Adrenal gland (tissue), 12 donors: ENCODE data around the gene TMEM132D. TPM values are rescaled to one million over a fixed set of nuclear protein-coding genes. Genes with fewer than 3 reads are reported as not detected.

Source experiments
- DNase-seq, 7 donors: peaks; one replicate each; pipeline ENCODE4 v3.0.0-alpha.2; 2019 to 2020
- H3K27ac ChIP-seq, 5 donors: fragments of 200-600 bp; sonication (generic) in 4 of 5; 1 replicate in 3 of 5; 2 replicates in 2 of 5; pipeline versions ENCODE4 v1.5.1 to v1.8.0; 2016 to 2020; ENCODE audit warnings: mild to moderate bottlenecking in 1 of 5
- H3K27me3 ChIP-seq: fragments of 200-600 bp; 2 replicates; pipeline ENCODE4 v1.8.0; 2021
- H3K36me3 ChIP-seq, 2 donors: fragments of 200-600 bp; replicated peaks in 1 of 2; 1 replicate in 1 of 2; 2 replicates in 1 of 2; pipeline versions ENCODE4 v1.5.1 to v1.8.0; 2018 to 2022
- H3K4me1 ChIP-seq, 2 donors: fragments of 200-600 bp; replicated peaks in 1 of 2; 1 replicate in 1 of 2; 2 replicates in 1 of 2; pipeline versions ENCODE4 v1.5.1 to v1.8.0; 2018 to 2021
- H3K4me3 ChIP-seq, 4 donors: fragments of 200-600 bp; sonication (generic) in 3 of 4; one replicate each; pipeline ENCODE4 v1.5.1; 2016 to 2018
- H3K9me3 ChIP-seq, 3 donors: fragments of 200-600 bp; sonication (generic) in 1 of 3; replicated peaks in 1 of 3; 1 replicate in 2 of 3; 2 replicates in 1 of 3; pipeline versions ENCODE4 v1.5.1 to v1.8.0; 2016 to 2021
- CTCF ChIP-seq, 6 experiments: fragments of 450-650 bp in 4 of 6; fragments of 200-600 bp in 2 of 6; sonication (generic) in 1 of 6; IDR thresholded peaks; 1 replicate in 5 of 6; 2 replicates in 1 of 6; pipeline versions ENCODE4 v1.5.1 to v1.8.0; 2016 to 2021; ENCODE audit warnings: antibody characterized with exemption in 6 of 6, mild to moderate bottlenecking in 2 of 6, moderate library complexity in 1 of 6
- POLR2A ChIP-seq, 2 donors: fragments of 450-650 bp; IDR thresholded peaks; one replicate each; pipeline ENCODE4 v1.6.1; 2017; ENCODE audit warnings: antibody characterized with exemption in 2 of 2, mild to moderate bottlenecking in 2 of 2, moderate library complexity in 1 of 2
- WGBS, 4 donors: extraction: QIAGEN DNeasy Blood & Tissue Kit in 2 of 4; methylation state at CpG; one replicate each; pipeline versions ENCODE4 v1.1.5 to v1.1.7; 2013 to 2017; 5-methylcytosine and 5-hydroxymethylcytosine counted together
- intact Hi-C, 2 donors: fragments of 100-400 bp; cut with DNase I; formaldehyde crosslinking; loops; one replicate each; pipeline versions ENCODE4 v1.14.1 to v1.15.0; 2022 to 2023
- polyA plus RNA-seq, 3 donors: library from polyadenylated mRNA; stranded (reverse); fragments of 200-250 nt in 2 of 3; fragments of 350-450 nt in 1 of 3; fragmentation: Illumina TruSeq in 1 of 3; extraction: RNeasy Lipid Tissue Mini Kit (QIAGEN cat#74804) in 1 of 3; gene quantifications; one replicate each; pipeline ENCODE4 v1.2.3, GENCODE V29; 2013 to 2014
- total RNA-seq, 9 donors: library from RNA; depleted of rRNA in 4 of 9; stranded (reverse); fragments of >200 nt in 4 of 9; fragments of 120-200 nt in 1 of 9; fragmentation: NEBNext Ultra II Directional in 1 of 9; extraction: Animal tissue kit (Norgen Biotek cat#: 25700) in 1 of 9; gene quantifications; one replicate each; pipeline versions ENCODE4 v1.1.0 to v1.2.4, GENCODE V29; 2013 to 2023
- donor health status: healthy with polysubstance abuse.
- donor health status: Bipolar disorder and iron deficiency.
- donor health status: DM: yes; HTN: yes; CAD: no.
- donor health status: DM: no; HTN: no; CAD: no.
- donor health status: DM: no; HTN: no; CAD: no.
- donor health status: DM: yes; HTN: yes; CAD: no.

The TMEM132D gene
- total and polyA plus RNA-seq, 12 donors, result 0.03 to 0.83 (median 0.35) TPM; not detected in 8

DNA sequence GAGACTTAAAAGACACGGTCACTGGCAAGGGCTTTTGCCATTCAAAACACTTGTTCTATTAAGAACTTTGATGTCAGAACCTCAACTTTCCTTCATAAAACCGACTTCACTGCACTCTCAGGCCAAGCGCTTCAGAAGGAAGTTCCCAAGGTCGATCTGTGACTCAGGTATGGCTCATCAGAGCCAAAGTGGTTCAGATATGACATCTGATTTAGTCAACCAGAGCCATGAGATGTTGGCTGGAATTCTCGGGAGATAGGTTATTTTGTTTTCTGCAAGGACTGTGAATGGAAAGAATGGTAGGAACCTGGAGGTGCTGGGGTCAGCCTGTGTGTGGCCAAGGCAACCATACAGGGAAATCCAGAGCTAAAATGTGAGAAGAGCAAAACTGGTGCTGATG, 604.9 kb downstream of the TMEM132D start:
- no peak for TF ChIP-seq CTCF (IDR thresholded peaks at IDR 0.05)
- no peak for TF ChIP-seq POLR2A (IDR thresholded peaks at IDR 0.05)
- intact Hi-C loops, result no loop called here
- WGBS, 4 donors, result 62 to 77% (median 65%) methylated on average over 5 of the region's 5 CpGs

GRCh38 chr12:129296671-129297070, 607.2 kb downstream of the TMEM132D start:
- Histone ChIP-seq H3K9me3 (no peaks in the 10 kb centered on the region), H3K27me3 (no peaks in the 10 kb centered on the region), H3K4me1 (no peaks in the 10 kb centered on the region), H3K27ac (no peak overlapping the region), H3K4me3 (no peak overlapping the region), H3K36me3 (no peaks in the 10 kb centered on the region)
- intact Hi-C loops, result no loop called here
- TF ChIP-seq POLR2A (IDR thresholded peaks at IDR 0.05) (no peak), CTCF (IDR thresholded peaks at IDR 0.05) (no peak)
- no peak for DNase-seq

More for the DNA sequence above, 604.9 kb downstream of the TMEM132D start:
- H3K9me3 ChIP-seq, result no peaks in the 10 kb centered on the region
- H3K36me3 ChIP-seq, result no peaks in the 10 kb centered on the region
- peak in 2 of 7 donors; percentile 1 to 11 for DNase-seq
- no peaks in the 10 kb centered on the region for H3K4me1 ChIP-seq
- H3K27me3 ChIP-seq, result no peaks in the 10 kb centered on the region
- H3K4me3 ChIP-seq, result no peak overlapping the region
- no peak overlapping the region for H3K27ac ChIP-seq

DNA sequence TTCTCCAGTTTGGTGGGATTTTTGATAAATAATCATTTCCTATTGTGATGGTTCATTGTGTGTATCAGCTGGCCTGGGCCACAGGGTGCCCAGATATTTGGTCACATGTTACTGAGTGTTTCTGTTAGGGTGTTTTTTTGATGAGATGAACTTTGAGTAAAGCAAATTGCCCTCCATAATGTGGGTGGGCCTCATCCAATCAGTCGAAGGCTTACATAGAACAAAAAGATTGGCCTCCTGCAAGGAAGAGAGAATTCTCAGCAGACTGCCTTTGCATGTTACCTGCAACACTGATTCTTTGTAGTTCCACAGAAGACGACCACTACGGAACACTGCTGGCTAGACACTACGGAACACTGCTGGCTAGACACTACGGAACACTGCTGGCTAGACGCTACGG, 609.0 kb downstream of the TMEM132D start:
- intact Hi-C loops, result no loop called here

GRCh38 chr12:129279771-129280170, 624.1 kb downstream of the TMEM132D start:
- WGBS, 4 donors, result 85 to 91% (median 87%) methylated on average over 5 of the region's 5 CpGs
- Histone ChIP-seq H3K27me3 (no peaks in the 10 kb centered on the region), H3K27ac (no peak overlapping the region), H3K9me3 (no peaks in the 10 kb centered on the region), H3K4me3 (no peak overlapping the region), H3K36me3 (no peaks in the 10 kb centered on the region), H3K4me1 (no peaks in the 10 kb centered on the region)
- intact Hi-C loops, result no loop called here
- TF ChIP-seq CTCF (IDR thresholded peaks at IDR 0.05) (no peak), POLR2A (IDR thresholded peaks at IDR 0.05) (no peak)
- DNase-seq, result no peak

More for the DNA sequence above, 609.0 kb downstream of the TMEM132D start:
- DNase-seq, result no peak
- no peaks in the 10 kb centered on the region for H3K27me3 ChIP-seq
- no peaks in the 10 kb centered on the region for H3K9me3 ChIP-seq
- H3K4me3 ChIP-seq, result no peak overlapping the region
- whole genome bisulfite sequencing, 4 donors, result 84 to 97% (median 92%) methylated on average over 7 of the region's 7 CpGs
- no peaks in the 10 kb centered on the region for H3K4me1 ChIP-seq
- TF ChIP-seq CTCF (IDR thresholded peaks at IDR 0.05), result no peak
- H3K36me3 ChIP-seq, result no peaks in the 10 kb centered on the region
- H3K27ac ChIP-seq, result no peak overlapping the region
